ENCODE results near the gene KIAA0586.

DNA sequence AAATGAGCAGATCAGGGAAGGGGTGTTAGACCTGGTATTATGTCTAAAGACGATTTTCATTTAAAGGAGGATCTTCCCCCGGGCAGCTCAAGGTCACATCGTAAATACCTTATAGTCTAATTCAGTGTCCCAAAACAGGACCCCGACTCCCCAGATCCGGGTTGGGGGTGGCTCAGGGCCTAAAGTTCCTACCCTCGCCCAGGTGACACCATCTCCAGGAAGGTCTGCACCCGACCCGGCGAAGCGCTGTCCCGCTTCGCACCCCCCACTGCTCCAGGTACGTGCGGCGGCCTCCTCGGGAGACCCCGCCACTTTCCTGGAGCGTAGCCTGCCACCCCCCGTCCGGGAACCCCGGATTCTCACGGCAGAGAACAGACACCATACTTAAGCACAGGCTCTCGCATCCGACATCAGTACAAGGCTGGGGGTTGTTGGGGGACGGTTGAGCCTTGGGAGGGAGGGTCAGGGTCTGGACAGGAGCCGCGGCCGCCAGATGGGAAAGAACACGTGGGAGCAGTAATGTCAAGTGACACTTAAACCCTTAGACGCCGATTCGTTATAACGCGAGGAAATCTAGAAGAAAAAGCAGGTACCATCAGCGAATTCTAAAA lies 744 bp upstream of the KIAA0586 start:
- TF ChIP-seq, protein P1, sequence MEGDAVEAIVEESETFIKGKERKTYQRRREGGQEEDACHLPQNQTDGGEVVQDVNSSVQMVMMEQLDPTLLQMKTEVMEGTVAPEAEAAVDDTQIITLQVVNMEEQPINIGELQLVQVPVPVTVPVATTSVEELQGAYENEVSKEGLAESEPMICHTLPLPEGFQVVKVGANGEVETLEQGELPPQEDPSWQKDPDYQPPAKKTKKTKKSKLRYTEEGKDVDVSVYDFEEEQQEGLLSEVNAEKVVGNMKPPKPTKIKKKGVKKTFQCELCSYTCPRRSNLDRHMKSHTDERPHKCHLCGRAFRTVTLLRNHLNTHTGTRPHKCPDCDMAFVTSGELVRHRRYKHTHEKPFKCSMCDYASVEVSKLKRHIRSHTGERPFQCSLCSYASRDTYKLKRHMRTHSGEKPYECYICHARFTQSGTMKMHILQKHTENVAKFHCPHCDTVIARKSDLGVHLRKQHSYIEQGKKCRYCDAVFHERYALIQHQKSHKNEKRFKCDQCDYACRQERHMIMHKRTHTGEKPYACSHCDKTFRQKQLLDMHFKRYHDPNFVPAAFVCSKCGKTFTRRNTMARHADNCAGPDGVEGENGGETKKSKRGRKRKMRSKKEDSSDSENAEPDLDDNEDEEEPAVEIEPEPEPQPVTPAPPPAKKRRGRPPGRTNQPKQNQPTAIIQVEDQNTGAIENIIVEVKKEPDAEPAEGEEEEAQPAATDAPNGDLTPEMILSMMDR (IDR thresholded peaks at IDR 0.05 in 4 of 5, conservative IDR thresholded peaks at IDR 0.05 in 1 of 5) = no peak
- no peak for TF ChIP-seq POLR2A (IDR thresholded peaks at IDR 0.05)
